Measurements from ENCODE around the gene FUT8. TPM values are rescaled to one million over a fixed set of nuclear protein-coding genes. Genes with fewer than 3 reads are reported as not detected.

Gene FUT8
- total RNA-seq, 1 experiment from 2014 or later = 42.3 TPM

- TF ChIP-seq EZH2 (IDR thresholded peaks at IDR 0.05) (no peak), YY1 (IDR thresholded peaks at IDR 0.05; ENCODE audit: extremely low read depth, insufficient replicate concordance, low read depth, low read length) (no peak)
- TF ChIP-seq, protein P1, sequence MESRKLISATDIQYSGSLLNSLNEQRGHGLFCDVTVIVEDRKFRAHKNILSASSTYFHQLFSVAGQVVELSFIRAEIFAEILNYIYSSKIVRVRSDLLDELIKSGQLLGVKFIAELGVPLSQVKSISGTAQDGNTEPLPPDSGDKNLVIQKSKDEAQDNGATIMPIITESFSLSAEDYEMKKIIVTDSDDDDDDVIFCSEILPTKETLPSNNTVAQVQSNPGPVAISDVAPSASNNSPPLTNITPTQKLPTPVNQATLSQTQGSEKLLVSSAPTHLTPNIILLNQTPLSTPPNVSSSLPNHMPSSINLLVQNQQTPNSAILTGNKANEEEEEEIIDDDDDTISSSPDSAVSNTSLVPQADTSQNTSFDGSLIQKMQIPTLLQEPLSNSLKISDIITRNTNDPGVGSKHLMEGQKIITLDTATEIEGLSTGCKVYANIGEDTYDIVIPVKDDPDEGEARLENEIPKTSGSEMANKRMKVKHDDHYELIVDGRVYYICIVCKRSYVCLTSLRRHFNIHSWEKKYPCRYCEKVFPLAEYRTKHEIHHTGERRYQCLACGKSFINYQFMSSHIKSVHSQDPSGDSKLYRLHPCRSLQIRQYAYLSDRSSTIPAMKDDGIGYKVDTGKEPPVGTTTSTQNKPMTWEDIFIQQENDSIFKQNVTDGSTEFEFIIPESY (IDR thresholded peaks at IDR 0.05; ENCODE audit: extremely low read depth, insufficient replicate concordance, low read length) = no peak
Observed at GRCh38 chr14:65503771-65504170, 91.2 kb downstream of the FUT8 start (continued).

- ChIA-PET RAD21 (ENCODE audit: low non-redundant PET in 1 of 2, low total read pairs in 2 of 2, uncharacterized antibody in 2 of 2, unreplicated experiment in 2 of 2) (no interaction called here), CTCF (no interaction called here), POLR2A (no interaction called here)
- Histone ChIP-seq H3K36me3 (ENCODE audit: control insufficient read depth in 1 of 2, insufficient read depth in 2 of 2, low read length in 2 of 2) (no peaks in the 10 kb centered on the region), H3K27me3 (ENCODE audit: insufficient read depth, low read length) (no peaks in the 10 kb centered on the region), H3K4me2 (ENCODE audit: low read length) (no peak overlapping the region), H2AFZ (ENCODE audit: low read depth, low read length, poor library complexity, severe bottlenecking) (no peak overlapping the region), H3K9me2 (ENCODE audit: insufficient read depth) (no peaks in the 10 kb centered on the region), H4K20me1 (ENCODE audit: insufficient read depth) (no peaks in the 10 kb centered on the region), H3K27ac (ENCODE audit: low read depth, low read length) (no peak overlapping the region), H3K79me2 (ENCODE audit: insufficient read depth, low read length) (peaks cover 3% of the 10 kb centered on the region; the same call in 1 of the 2 replicates), H3K4me3 (replicated peaks in 1 of 2; ENCODE audit: low read depth in 1 of 2, low read length in 2 of 2) (no peak overlapping the region), H3K9me3 (ENCODE audit: control insufficient read depth in 1 of 2, insufficient read depth in 1 of 2, low read depth in 1 of 2, low read length in 2 of 2) (no peaks in the 10 kb centered on the region; a peak in 1 of 4 replicates), H3K4me1 (ENCODE audit: control insufficient read depth in 1 of 2, insufficient read depth in 2 of 2, low read length in 2 of 2) (peaks cover 7 to 8% of the 10 kb centered on the region in 2 experiments; a peak in 3 of 4 replicates), H3K9ac (ENCODE audit: low read length) (no peak overlapping the region)
- intact Hi-C loops (cut with micrococcal nuclease) = no loop called here
- DNase-seq (ENCODE audit: low read depth, low spot score) (no peak), ATAC-seq (no peak)
- TF ChIP-seq ATF3 (IDR thresholded peaks at IDR 0.05) (no peak), ZFX (IDR thresholded peaks at IDR 0.05) (no peak), ZNF274 (IDR thresholded peaks at IDR 0.05; ENCODE audit: low read depth, low read length) (no peak), POLR2A (IDR thresholded peaks at IDR 0.05; ENCODE audit: borderline replicate concordance, extremely low read depth, insufficient read depth, insufficient read length) (no peak), FOSL1 (IDR thresholded peaks at IDR 0.05; ENCODE audit: low read depth) (no peak), POLR2AphosphoS5 (IDR thresholded peaks at IDR 0.05; ENCODE audit: low read depth, low read length) (no peak), CEBPB (IDR thresholded peaks at IDR 0.05; ENCODE audit: low read depth) (no peak), CBX3 (IDR thresholded peaks at IDR 0.05; ENCODE audit: low read depth) (no peak), SRF (IDR thresholded peaks at IDR 0.05; ENCODE audit: low read depth) (no peak), RAD21 (IDR thresholded peaks at IDR 0.05; ENCODE audit: low read depth) (no peak)
- TF ChIP-seq, protein P2, sequence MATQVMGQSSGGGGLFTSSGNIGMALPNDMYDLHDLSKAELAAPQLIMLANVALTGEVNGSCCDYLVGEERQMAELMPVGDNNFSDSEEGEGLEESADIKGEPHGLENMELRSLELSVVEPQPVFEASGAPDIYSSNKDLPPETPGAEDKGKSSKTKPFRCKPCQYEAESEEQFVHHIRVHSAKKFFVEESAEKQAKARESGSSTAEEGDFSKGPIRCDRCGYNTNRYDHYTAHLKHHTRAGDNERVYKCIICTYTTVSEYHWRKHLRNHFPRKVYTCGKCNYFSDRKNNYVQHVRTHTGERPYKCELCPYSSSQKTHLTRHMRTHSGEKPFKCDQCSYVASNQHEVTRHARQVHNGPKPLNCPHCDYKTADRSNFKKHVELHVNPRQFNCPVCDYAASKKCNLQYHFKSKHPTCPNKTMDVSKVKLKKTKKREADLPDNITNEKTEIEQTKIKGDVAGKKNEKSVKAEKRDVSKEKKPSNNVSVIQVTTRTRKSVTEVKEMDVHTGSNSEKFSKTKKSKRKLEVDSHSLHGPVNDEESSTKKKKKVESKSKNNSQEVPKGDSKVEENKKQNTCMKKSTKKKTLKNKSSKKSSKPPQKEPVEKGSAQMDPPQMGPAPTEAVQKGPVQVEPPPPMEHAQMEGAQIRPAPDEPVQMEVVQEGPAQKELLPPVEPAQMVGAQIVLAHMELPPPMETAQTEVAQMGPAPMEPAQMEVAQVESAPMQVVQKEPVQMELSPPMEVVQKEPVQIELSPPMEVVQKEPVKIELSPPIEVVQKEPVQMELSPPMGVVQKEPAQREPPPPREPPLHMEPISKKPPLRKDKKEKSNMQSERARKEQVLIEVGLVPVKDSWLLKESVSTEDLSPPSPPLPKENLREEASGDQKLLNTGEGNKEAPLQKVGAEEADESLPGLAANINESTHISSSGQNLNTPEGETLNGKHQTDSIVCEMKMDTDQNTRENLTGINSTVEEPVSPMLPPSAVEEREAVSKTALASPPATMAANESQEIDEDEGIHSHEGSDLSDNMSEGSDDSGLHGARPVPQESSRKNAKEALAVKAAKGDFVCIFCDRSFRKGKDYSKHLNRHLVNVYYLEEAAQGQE (IDR thresholded peaks at IDR 0.05; ENCODE audit: low read depth) = no peak
- TF ChIP-seq, protein P1 (IDR thresholded peaks at IDR 0.05; ENCODE audit: extremely low read depth, insufficient replicate concordance, low read length) = no peak
- BruUV-seq (replicated peaks) = no TSS peak
Observed at GRCh38 chr14:65506801-65507200, 94.3 kb downstream of the FUT8 start.

Data from HCT116 (cell line).